ENCODE results near the gene PTPN1. TPM values are rescaled to one million over a fixed set of nuclear protein-coding genes. Genes with fewer than 3 reads are reported as not detected.

The PTPN1 gene
- total RNA-seq, 3 donors from 2014 or later (not counting 1 experiment from before 2014, with no cell fraction given): 52.9 to 64.5 (median 58.3) TPM

DNA sequence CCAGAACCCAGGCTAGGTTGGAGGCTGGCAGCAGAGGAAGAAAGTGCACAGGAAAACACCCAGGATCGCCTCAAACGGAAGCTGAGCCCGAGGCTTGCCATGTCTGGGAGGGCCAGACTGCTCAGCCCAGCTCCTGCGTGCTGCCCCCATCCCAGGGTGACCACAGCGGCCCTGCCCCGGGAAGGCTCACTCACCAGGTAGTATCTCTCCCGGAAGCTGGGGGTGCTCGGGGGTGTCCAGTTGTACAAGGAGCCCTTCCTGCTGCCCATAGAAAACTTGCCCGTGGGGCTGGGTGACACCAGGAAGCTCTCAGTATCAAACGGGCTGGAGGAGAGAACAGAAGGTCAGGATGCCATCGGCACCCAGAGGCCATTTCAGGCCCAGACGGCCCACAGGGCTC is 94.3 kb downstream of the PTPN1 start:
- DNase-seq: no peak
- Histone ChIP-seq H3K36me3 (ENCODE audit: control insufficient read depth, insufficient read depth, low read length) (no peaks in the 10 kb centered on the region), H3K27me3 (ENCODE audit: control insufficient read depth, insufficient read depth, low read length) (no peaks in the 10 kb centered on the region), H3K4me3 (ENCODE audit: low read length) (no peak overlapping the region), H3K27ac (ENCODE audit: low read length) (no peak overlapping the region), H3K4me1 (ENCODE audit: control insufficient read depth, insufficient read depth, low read length) (peaks cover 4% of the 10 kb centered on the region), H3K9me3 (ENCODE audit: control insufficient read depth, insufficient read depth, low read length) (no peaks in the 10 kb centered on the region)
- Mint-ChIP-seq H3K4me3 (no peak overlapping the region), H3K27ac (no peak overlapping the region), H3K9me3 (no peaks in the 10 kb centered on the region), H3K36me3 (no peaks in the 10 kb centered on the region), H3K4me1 (no peaks in the 10 kb centered on the region), H3K27me3 (ENCODE audit: low read depth in 2 of 2) (peaks cover 3 to 6% of the 10 kb centered on the region in 2 donors)
- intact Hi-C loops (cut with micrococcal nuclease): no loop called here
- no peak for TF ChIP-seq CTCF (IDR thresholded peaks at IDR 0.05)
- no peak for ATAC-seq
- 89% methylated on average over 12 of the region's 12 CpGs for WGBS (ENCODE audit: insufficient coverage)

DNA sequence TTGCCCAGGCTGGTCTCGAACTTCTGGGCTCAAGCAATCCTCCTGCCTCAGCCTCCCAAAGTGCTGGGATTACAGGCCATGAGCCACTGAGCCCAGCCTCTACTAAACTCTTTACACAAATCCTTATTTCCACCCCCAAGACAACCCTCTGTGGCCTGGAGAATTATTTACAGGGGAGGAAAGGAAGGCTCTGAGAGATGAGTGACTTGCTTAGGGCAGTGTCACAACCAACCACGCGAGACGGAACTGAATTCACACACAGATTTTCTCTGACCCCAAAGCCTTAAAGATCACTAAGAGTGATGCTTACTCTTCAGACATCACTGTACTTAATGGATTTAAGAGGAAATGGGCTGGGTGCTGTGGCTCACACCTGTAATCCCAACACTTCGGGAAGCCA is 95.0 kb downstream of the PTPN1 start:
- Histone ChIP-seq H3K4me1 (ENCODE audit: control insufficient read depth, insufficient read depth, low read length) (peaks cover 4% of the 10 kb centered on the region), H3K4me3 (ENCODE audit: low read length) (no peak overlapping the region), H3K36me3 (ENCODE audit: control insufficient read depth, insufficient read depth, low read length) (no peaks in the 10 kb centered on the region), H3K9me3 (ENCODE audit: control insufficient read depth, insufficient read depth, low read length) (no peaks in the 10 kb centered on the region), H3K27ac (ENCODE audit: low read length) (no peak overlapping the region), H3K27me3 (ENCODE audit: control insufficient read depth, insufficient read depth, low read length) (no peaks in the 10 kb centered on the region)
- no peak for DNase-seq
- no peak overlapping the region for H3K27ac Mint-ChIP-seq
- no peaks in the 10 kb centered on the region for H3K36me3 Mint-ChIP-seq
- no peaks in the 10 kb centered on the region for H3K9me3 Mint-ChIP-seq
- ATAC-seq: no peak
- intact Hi-C loops (cut with micrococcal nuclease): no loop called here
- H3K4me3 Mint-ChIP-seq: no peak overlapping the region
- no peak for TF ChIP-seq CTCF (IDR thresholded peaks at IDR 0.05)
- no peaks in the 10 kb centered on the region for H3K4me1 Mint-ChIP-seq
- peaks cover 3 to 5% of the 10 kb centered on the region in 2 donors for H3K27me3 Mint-ChIP-seq (ENCODE audit: low read depth in 2 of 2)
- WGBS (ENCODE audit: insufficient coverage): 91% methylated on average over 2 of the region's 5 CpGs

- Histone ChIP-seq H3K36me3 (ENCODE audit: control insufficient read depth, insufficient read depth, low read length) (no peaks in the 10 kb centered on the region), H3K27me3 (ENCODE audit: control insufficient read depth, insufficient read depth, low read length) (no peaks in the 10 kb centered on the region), H3K4me3 (ENCODE audit: low read length) (no peak overlapping the region), H3K9me3 (ENCODE audit: control insufficient read depth, insufficient read depth, low read length) (no peaks in the 10 kb centered on the region), H3K27ac (ENCODE audit: low read length) (no peak overlapping the region), H3K4me1 (ENCODE audit: control insufficient read depth, insufficient read depth, low read length) (no peaks in the 10 kb centered on the region)
- H3K9me3 Mint-ChIP-seq: no peaks in the 10 kb centered on the region
- no peak for TF ChIP-seq CTCF (IDR thresholded peaks at IDR 0.05)
- H3K27ac Mint-ChIP-seq: no peak overlapping the region
- no peaks in the 10 kb centered on the region for H3K27me3 Mint-ChIP-seq (ENCODE audit: low read depth in 2 of 2)
- ATAC-seq: no peak
- intact Hi-C loops (cut with micrococcal nuclease): no loop called here
- 89% methylated on average over 9 of the region's 9 CpGs for WGBS (ENCODE audit: insufficient coverage)
- H3K4me1 Mint-ChIP-seq: no peaks in the 10 kb centered on the region
- no peak overlapping the region for H3K4me3 Mint-ChIP-seq
- H3K36me3 Mint-ChIP-seq: no peaks in the 10 kb centered on the region
- no peak for DNase-seq
These were observed 97.3 kb downstream of the PTPN1 start for GRCh38 chr20:50607436-50607835.

Data from natural killer cell (primary cell).